ENCODE results near the gene TMEM89.

GRCh38 chr3:48597408-48597800 is 24.2 kb downstream of the TMEM89 start:
- TF ChIP-seq PKNOX1 (IDR thresholded peaks at IDR 0.05), result no peak
- no peak for TF ChIP-seq SP1 (IDR thresholded peaks at IDR 0.05)
- TF ChIP-seq BHLHE40 (IDR thresholded peaks at IDR 0.05; ENCODE audit: borderline replicate concordance), result no peak
- no peak for TF ChIP-seq HDGF (IDR thresholded peaks at IDR 0.05; ENCODE audit: borderline replicate concordance)
- no peak for TF ChIP-seq TARDBP (IDR thresholded peaks at IDR 0.05)
- no peak for TF ChIP-seq ELF4 (IDR thresholded peaks at IDR 0.05)
- TF ChIP-seq FOXM1 (IDR thresholded peaks at IDR 0.05; ENCODE audit: borderline replicate concordance), result no peak
- TF ChIP-seq NFRKB (IDR thresholded peaks at IDR 0.05), result no peak
- TF ChIP-seq FOXK2 (IDR thresholded peaks at IDR 0.05), result no peak
- TF ChIP-seq L3MBTL2 (conservative IDR thresholded peaks at IDR 0.05), result no peak
- no peak for TF ChIP-seq SUZ12 (IDR thresholded peaks at IDR 0.05)

Data from HEK293T (cell line).